ENCODE measurements around the gene STK10.

DNA sequence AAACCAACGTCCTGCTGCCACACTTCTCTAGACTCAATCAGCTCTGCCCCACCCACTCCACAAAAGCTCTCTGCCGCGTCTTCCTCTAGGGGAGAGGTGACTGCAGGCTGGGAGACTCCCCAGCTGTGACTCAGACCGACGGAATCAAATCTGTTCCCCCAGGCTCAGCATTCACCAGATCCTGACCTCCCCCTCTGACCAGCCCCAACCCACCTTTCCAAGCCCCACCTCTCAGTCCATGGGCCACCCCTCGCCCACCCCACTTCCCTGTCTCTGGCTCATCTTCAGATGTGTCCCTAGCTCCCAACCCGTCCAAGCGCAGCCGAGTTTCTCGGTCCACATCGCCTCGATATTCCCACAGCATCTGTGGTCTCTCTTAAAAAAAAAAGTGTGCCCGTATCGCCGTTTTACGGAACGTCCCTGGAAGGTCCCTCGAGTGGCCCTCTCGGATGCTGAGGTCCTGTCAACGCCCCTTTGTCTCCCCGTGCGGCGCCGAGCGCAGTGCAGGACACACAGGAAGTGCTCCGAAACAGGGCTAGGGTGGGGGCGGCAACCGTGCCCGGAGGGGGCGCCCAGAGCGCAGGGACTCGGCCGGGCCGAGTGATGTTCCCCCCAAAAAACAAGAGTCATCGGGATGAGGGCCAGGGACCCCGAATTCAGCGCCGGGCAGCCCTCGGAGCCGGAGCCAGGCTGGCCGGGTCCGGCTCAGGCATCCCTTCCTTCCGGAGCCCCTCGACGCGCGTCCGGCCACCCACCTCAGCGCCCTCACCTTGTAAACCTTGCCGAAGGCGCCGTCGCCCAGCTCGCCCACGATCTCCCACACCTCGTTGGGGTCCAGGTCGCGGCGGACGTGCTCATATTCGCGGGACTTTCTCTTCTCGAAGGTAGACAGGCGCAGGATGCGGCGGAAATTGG lies 649 bp downstream of the STK10 start:
- TF ChIP-seq, protein P1, sequence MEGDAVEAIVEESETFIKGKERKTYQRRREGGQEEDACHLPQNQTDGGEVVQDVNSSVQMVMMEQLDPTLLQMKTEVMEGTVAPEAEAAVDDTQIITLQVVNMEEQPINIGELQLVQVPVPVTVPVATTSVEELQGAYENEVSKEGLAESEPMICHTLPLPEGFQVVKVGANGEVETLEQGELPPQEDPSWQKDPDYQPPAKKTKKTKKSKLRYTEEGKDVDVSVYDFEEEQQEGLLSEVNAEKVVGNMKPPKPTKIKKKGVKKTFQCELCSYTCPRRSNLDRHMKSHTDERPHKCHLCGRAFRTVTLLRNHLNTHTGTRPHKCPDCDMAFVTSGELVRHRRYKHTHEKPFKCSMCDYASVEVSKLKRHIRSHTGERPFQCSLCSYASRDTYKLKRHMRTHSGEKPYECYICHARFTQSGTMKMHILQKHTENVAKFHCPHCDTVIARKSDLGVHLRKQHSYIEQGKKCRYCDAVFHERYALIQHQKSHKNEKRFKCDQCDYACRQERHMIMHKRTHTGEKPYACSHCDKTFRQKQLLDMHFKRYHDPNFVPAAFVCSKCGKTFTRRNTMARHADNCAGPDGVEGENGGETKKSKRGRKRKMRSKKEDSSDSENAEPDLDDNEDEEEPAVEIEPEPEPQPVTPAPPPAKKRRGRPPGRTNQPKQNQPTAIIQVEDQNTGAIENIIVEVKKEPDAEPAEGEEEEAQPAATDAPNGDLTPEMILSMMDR (conservative IDR thresholded peaks at IDR 0.05) = no peak
- TF ChIP-seq ZFX (IDR thresholded peaks at IDR 0.05) = no peak
